HepG2 (cell line): Measurements from ENCODE around the gene ATP9A. TPM values are rescaled to one million over a fixed set of nuclear protein-coding genes. Genes with fewer than 3 reads are reported as not detected.
"Not testable (repeated sequence)": the region's sequence is repeated elsewhere in the genome, so short reads cannot be mapped to it uniquely, and the experiment has no call there.

Source experiments
- AHDC1 ChIP-seq: sonication (generic); formaldehyde crosslinking; IDR thresholded peaks from 2 replicates; pipeline ENCODE4 v1.5.1; 2020; ENCODE audit warnings: mild to moderate bottlenecking, missing genetic modification reagents, borderline replicate concordance
- BCL6 ChIP-seq: IDR thresholded peaks from 2 replicates; pipeline ENCODE4 v1.6.1; 2016; ENCODE audit warnings: missing genetic modification reagents, missing compliant biosample characterization
- FOXA1 ChIP-seq, 2 experiments: fragments of 450-650 bp in 1 of 2; sonication (generic) in 1 of 2; formaldehyde crosslinking in 1 of 2; IDR thresholded peaks; 2 replicates each; pipeline versions ENCODE4 v1.4.0 to v1.6.1; 2016 to 2020; ENCODE audit warnings: missing genetic modification reagents in 1 of 2
- FOXA3 ChIP-seq: IDR thresholded peaks from 2 replicates; pipeline ENCODE4 v1.6.1; 2016; ENCODE audit warnings: missing genetic modification reagents, missing compliant biosample characterization
- FOXP1 ChIP-seq, 2 experiments: fragments of 450-650 bp in 1 of 2; IDR thresholded peaks; 2 replicates each; pipeline ENCODE4 v1.6.1; 2017 to 2018; ENCODE audit warnings: antibody characterized with exemption in 1 of 2
- RXRB ChIP-seq: IDR thresholded peaks from 2 replicates; pipeline ENCODE4 v1.6.1; 2016; ENCODE audit warnings: borderline replicate concordance, missing genetic modification reagents, missing compliant biosample characterization
- SOX5 ChIP-seq: IDR thresholded peaks from 2 replicates; pipeline ENCODE4 v1.6.1; 2016; ENCODE audit warnings: borderline replicate concordance
- TBX2 ChIP-seq: sonication (generic); formaldehyde crosslinking; IDR thresholded peaks from 2 replicates; pipeline ENCODE4 v1.5.0; 2020; ENCODE audit warnings: missing genetic modification reagents, mild to moderate bottlenecking, borderline replicate concordance
- TBX3 ChIP-seq: fragments of 450-650 bp; IDR thresholded peaks from 2 replicates; pipeline ENCODE4 v1.6.1; 2017; ENCODE audit warnings: antibody characterized with exemption, mild to moderate bottlenecking, inconsistent platforms, borderline replicate concordance
- ZBTB20 ChIP-seq: sonication (generic); formaldehyde crosslinking; IDR thresholded peaks from 2 replicates; pipeline ENCODE4 v1.8.1; 2023; ENCODE audit warnings: missing genetic modification reagents, low read depth, mild to moderate bottlenecking, borderline replicate concordance
- ZNF362 ChIP-seq: sonication (generic); formaldehyde crosslinking; IDR thresholded peaks from 2 replicates; pipeline ENCODE4 v1.4.0; 2020; ENCODE audit warnings: missing genetic modification reagents, mild to moderate bottlenecking, borderline replicate concordance
- polyA plus RNA-seq, 8 experiments: library from polyadenylated mRNA; depleted of rRNA in 3 of 8; stranded (reverse) in 7 of 8; unstranded in 1 of 8; fragments of >200 nt; fragmentation: Illumina TruSeq in 4 of 8; extraction: Trizol in 4 of 8; gene quantifications; 2 replicates each; pipeline versions ENCODE4 v1.2.1 to v1.2.3, GENCODE V29; 2011 to 2016; ENCODE audit warnings: low read depth in 4 of 8, missing spikeins in 1 of 8, mixed read lengths in 1 of 8; ENCODE audit not compliant: insufficient read depth in 1 of 8
- total RNA-seq, 5 experiments: library from RNA; depleted of rRNA; stranded (reverse); fragments of >200 nt; fragmentation: Illumina TruSeq; extraction: Trizol; gene quantifications; 2 replicates each; pipeline ENCODE4 v1.2.3, GENCODE V29; 2016; ENCODE audit warnings: low read depth in 1 of 5
- TF ChIP-seq, protein P1 (sequence below): sonication (generic); formaldehyde crosslinking; IDR thresholded peaks from 2 replicates; pipeline ENCODE4 v1.4.0; 2020; ENCODE audit warnings: missing genetic modification reagents
- TF ChIP-seq, protein P2 (sequence below): sonication (generic); formaldehyde crosslinking; IDR thresholded peaks from 2 replicates; pipeline ENCODE4 v1.4.0; 2020; ENCODE audit warnings: mild to moderate bottlenecking, missing genetic modification reagents, borderline replicate concordance

Gene ATP9A
- total and polyA plus RNA-seq, 2 of the 13 experiments (the other 11 are each of a cell fraction or from before 2014, with no cell fraction given), result 11.8 to 18.5 TPM

DNA sequence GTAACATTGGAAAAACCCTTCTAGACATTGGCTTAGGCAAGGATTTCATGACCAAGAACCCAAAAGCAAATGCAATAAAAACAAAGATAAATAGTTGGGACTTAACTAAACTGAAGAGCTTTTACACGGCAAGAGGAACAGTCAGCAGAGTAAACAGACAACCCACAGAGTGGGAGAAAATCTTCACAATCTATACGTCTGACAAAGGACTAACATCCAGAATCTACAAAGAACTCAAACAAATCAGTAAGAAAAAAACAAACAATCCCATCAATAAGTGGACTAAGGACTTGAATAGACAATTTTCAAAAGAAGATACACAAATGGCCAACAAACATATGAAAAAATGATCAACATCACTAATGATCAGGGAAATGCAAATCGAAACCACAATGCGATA is 45.9 kb downstream of the ATP9A start (continued):
- TF ChIP-seq, protein P1, sequence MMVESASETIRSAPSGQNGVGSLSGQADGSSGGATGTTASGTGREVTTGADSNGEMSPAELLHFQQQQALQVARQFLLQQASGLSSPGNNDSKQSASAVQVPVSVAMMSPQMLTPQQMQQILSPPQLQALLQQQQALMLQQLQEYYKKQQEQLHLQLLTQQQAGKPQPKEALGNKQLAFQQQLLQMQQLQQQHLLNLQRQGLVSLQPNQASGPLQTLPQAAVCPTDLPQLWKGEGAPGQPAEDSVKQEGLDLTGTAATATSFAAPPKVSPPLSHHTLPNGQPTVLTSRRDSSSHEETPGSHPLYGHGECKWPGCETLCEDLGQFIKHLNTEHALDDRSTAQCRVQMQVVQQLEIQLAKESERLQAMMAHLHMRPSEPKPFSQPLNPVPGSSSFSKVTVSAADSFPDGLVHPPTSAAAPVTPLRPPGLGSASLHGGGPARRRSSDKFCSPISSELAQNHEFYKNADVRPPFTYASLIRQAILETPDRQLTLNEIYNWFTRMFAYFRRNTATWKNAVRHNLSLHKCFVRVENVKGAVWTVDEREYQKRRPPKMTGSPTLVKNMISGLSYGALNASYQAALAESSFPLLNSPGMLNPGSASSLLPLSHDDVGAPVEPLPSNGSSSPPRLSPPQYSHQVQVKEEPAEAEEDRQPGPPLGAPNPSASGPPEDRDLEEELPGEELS (CRISPR knock-in tag), result peak; percentile 55
- TF ChIP-seq AHDC1, result peak; percentile 62; the same call in 1 of the 2 replicates
- TF ChIP-seq ZBTB20 (CRISPR knock-in tag), result peak; percentile 91; the same call in 1 of the 2 replicates
- peak; percentile 25; the same call in 1 of the 2 replicates for TF ChIP-seq ZNF362 (CRISPR knock-in tag)
- peak; percentile 27; the same call in 1 of the 2 replicates for TF ChIP-seq FOXA1 (IDR thresholded peaks at IDR 0.05)
- not testable (repeated sequence) for TF ChIP-seq FOXA1 (CRISPR knock-in tag; IDR thresholded peaks at IDR 0.05)
- TF ChIP-seq TBX3, result peak; percentile 57; the same call in 1 of the 2 replicates
- TF ChIP-seq BCL6 (CRISPR knock-in tag), result peak; percentile 40; the same call in 1 of the 2 replicates
- 0 out of 2 replicates have a peak, but pooled peaks have one; percentile 22 for TF ChIP-seq TBX2
- peak; percentile 64; the same call in 1 of the 2 replicates for TF ChIP-seq FOXA3 (CRISPR knock-in tag)
- TF ChIP-seq SOX5 (CRISPR knock-in tag), result peak; percentile 77; the same call in 1 of the 2 replicates
- peak; percentile 49; the same call in 1 of the 2 replicates for TF ChIP-seq RXRB
- 0 out of 2 replicates have a peak, but pooled peaks have one; percentile 33 for TF ChIP-seq FOXP1 (IDR thresholded peaks at IDR 0.05)
- TF ChIP-seq FOXP1 (CRISPR knock-in tag; IDR thresholded peaks at IDR 0.05), result peak; percentile 74
- TF ChIP-seq, protein P2, sequence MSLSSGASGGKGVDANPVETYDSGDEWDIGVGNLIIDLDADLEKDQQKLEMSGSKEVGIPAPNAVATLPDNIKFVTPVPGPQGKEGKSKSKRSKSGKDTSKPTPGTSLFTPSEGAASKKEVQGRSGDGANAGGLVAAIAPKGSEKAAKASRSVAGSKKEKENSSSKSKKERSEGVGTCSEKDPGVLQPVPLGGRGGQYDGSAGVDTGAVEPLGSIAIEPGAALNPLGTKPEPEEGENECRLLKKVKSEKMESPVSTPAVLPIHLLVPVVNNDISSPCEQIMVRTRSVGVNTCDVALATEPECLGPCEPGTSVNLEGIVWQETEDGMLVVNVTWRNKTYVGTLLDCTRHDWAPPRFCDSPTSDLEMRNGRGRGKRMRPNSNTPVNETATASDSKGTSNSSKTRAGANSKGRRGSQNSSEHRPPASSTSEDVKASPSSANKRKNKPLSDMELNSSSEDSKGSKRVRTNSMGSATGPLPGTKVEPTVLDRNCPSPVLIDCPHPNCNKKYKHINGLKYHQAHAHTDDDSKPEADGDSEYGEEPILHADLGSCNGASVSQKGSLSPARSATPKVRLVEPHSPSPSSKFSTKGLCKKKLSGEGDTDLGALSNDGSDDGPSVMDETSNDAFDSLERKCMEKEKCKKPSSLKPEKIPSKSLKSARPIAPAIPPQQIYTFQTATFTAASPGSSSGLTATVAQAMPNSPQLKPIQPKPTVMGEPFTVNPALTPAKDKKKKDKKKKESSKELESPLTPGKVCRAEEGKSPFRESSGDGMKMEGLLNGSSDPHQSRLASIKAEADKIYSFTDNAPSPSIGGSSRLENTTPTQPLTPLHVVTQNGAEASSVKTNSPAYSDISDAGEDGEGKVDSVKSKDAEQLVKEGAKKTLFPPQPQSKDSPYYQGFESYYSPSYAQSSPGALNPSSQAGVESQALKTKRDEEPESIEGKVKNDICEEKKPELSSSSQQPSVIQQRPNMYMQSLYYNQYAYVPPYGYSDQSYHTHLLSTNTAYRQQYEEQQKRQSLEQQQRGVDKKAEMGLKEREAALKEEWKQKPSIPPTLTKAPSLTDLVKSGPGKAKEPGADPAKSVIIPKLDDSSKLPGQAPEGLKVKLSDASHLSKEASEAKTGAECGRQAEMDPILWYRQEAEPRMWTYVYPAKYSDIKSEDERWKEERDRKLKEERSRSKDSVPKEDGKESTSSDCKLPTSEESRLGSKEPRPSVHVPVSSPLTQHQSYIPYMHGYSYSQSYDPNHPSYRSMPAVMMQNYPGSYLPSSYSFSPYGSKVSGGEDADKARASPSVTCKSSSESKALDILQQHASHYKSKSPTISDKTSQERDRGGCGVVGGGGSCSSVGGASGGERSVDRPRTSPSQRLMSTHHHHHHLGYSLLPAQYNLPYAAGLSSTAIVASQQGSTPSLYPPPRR (CRISPR knock-in tag), result peak; percentile 85; the same call in 1 of the 2 replicates
